Activated naive CD8-positive, alpha-beta T cell treated with anti-CD3 and anti-CD28 coated beads for 36 hours (primary cell): Measurements from ENCODE around the gene ACOX3. TPM values are rescaled to one million over a fixed set of nuclear protein-coding genes. Genes with fewer than 3 reads are reported as not detected.

Source experiments
- DNase-seq: peaks from one replicate; pipeline ENCODE4 v3.0.0; 2021
- H3K27ac Mint-ChIP-seq: one replicate; pipeline ENCODE4 v1.8.0; 2022; ENCODE audit warnings: mild to moderate bottlenecking, moderate library complexity, mixed read lengths
- H3K27me3 Mint-ChIP-seq: one replicate; pipeline ENCODE4 v1.8.0; 2022; ENCODE audit warnings: mild to moderate bottlenecking, mixed read lengths
- H3K36me3 Mint-ChIP-seq: one replicate; pipeline ENCODE4 v1.8.0; 2021; ENCODE audit warnings: mild to moderate bottlenecking, mixed read lengths
- H3K4me1 Mint-ChIP-seq: one replicate; pipeline ENCODE4 v1.8.0; 2021; ENCODE audit warnings: mixed read lengths
- H3K4me3 Mint-ChIP-seq: one replicate; pipeline ENCODE4 v1.8.0; 2022; ENCODE audit warnings: mild to moderate bottlenecking, moderate library complexity, mixed read lengths
- H3K9me3 Mint-ChIP-seq: one replicate; pipeline ENCODE4 v1.8.0; 2022; ENCODE audit warnings: mixed read lengths
- total RNA-seq, 2 experiments: library from RNA; stranded (reverse); gene quantifications; one replicate each; pipeline ENCODE4 v1.2.3, GENCODE V29; 2021

The ACOX3 gene
- total RNA-seq, 2 experiments from 2014 or later, result 13.9 to 16.4 TPM

DNA sequence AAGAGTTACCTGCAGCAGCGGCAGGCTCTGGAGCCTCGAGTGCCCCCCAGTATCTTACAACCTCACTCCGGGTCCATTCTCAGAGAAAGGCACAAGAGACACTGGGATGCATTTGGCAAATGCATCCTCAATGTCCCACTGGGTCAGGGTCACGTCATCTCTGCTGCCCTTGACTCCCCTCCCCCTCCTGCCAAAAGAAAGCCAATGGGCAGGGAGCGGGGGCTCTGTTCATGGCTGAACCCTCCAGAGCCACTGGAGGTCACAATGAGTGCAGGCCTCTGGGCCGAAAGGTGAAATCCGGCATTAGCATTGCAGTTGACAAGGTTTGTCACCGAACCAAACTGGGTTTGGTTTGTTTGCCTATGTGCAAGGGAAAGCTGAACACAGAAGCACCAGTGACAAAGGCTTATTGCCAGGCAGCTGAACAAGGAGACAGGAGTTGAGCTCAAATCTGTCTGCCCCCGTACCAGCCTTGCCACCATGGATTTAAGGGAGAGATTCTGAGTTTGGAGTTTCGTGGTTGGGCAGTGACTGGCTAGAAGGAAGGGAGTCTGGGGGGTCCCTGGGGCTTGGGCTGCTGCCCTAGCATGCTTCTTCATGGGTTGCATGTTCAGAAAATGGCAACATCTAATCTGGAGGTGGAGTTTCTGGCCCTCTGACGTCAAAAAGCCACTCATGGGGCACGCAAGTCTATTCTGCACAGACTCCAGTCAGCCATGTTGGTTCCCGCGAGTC lies 106.6 kb downstream of the ACOX3 start:
- Mint-ChIP-seq H3K27ac (no peak overlapping the region), H3K4me1 (no peaks in the 10 kb centered on the region), H3K27me3 (no peaks in the 10 kb centered on the region), H3K36me3 (no peaks in the 10 kb centered on the region), H3K9me3 (peaks cover 23% of the 10 kb centered on the region), H3K4me3 (no peak overlapping the region)
- no peak for DNase-seq

DNA sequence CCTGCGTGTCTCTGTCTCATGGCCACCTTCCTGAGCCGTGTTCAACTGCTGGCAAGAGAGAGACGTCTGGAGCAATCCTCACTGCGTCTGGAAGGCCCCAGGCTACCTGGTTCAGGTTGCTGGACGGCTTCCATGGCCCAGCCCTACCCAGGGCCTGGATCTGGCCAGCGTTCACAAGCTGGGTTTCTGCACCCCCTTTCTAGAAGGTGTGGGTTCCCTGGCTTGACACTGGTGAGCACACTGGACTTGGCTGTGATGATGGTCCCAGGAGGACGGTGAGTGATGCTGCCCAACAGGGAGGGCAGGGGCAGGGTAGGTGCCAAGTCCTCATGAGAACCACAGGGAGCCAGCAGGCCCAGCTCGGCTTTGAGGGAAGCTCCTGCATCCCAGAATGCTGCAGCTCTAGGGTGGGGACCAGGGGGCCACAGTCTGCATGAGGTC lies 107.6 kb downstream of the ACOX3 start:
- Mint-ChIP-seq H3K4me1 (no peaks in the 10 kb centered on the region), H3K4me3 (no peak overlapping the region), H3K9me3 (peaks cover 21% of the 10 kb centered on the region), H3K27ac (no peak overlapping the region), H3K27me3 (no peaks in the 10 kb centered on the region), H3K36me3 (no peaks in the 10 kb centered on the region)
- DNase-seq, result no peak

DNA sequence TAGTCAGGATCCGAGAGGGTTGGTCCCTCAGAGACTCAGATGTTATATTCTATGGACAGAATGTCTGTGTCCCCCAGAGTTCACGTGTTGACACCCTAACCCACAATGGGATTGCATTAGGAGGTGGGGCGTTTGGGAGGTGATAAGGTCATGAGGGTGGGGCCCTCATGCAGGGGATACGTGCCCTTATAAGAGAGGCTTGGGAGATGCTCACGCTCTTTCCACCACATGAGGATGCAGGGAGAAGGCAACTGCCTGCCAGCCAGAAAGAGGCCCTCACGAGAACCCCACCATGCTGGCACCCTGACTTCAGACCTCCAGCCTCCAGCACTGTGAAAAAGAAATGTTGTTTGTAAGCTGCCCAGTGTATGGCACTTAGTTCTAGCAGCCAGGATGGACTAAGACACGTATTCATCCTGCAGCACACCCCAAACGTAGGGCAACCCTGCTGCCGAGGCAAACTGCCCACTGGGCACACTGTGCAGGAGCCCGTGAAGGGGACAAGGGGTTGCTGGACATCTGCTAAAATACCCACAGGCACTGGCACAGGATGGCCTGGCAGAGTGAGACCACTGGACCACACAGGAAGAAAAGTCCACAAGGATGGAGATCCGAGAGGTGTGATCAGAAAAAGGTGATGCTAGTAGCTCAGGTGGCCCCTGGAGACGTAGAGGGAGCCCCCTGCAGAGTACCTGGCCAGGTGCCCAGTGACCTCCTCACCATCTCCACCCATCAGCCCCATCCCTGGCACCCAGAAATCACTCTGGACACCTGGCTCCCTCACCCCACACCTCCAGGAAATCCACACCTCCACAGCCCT lies 108.3 kb downstream of the ACOX3 start:
- H3K27me3 Mint-ChIP-seq, result no peaks in the 10 kb centered on the region
- H3K36me3 Mint-ChIP-seq, result no peaks in the 10 kb centered on the region
- no peak overlapping the region for H3K4me3 Mint-ChIP-seq
- peaks cover 21% of the 10 kb centered on the region for H3K9me3 Mint-ChIP-seq
- no peak overlapping the region for H3K27ac Mint-ChIP-seq
- H3K4me1 Mint-ChIP-seq, result no peaks in the 10 kb centered on the region
- no peak for DNase-seq

DNA sequence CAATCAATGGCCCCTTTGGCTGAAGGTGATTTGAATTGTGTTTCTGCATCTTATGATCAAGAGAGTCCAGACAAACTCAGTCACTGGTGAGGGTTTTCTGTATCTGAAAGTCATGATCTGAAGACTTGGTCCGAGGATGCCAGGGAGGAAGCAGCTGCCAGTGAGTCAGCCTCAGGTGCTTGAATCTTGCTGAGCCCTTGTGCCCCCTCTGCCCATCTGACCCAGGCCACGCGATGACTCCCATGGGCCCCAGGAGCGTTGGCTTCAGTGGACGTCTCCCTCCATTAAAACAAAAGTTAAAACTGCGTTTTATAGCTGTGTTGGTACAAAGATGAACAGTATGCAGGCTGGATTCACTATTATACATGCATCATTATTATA lies 109.0 kb downstream of the ACOX3 start:
- no peak overlapping the region for H3K4me3 Mint-ChIP-seq
- DNase-seq, result no peak
- H3K27ac Mint-ChIP-seq, result no peak overlapping the region

DNA sequence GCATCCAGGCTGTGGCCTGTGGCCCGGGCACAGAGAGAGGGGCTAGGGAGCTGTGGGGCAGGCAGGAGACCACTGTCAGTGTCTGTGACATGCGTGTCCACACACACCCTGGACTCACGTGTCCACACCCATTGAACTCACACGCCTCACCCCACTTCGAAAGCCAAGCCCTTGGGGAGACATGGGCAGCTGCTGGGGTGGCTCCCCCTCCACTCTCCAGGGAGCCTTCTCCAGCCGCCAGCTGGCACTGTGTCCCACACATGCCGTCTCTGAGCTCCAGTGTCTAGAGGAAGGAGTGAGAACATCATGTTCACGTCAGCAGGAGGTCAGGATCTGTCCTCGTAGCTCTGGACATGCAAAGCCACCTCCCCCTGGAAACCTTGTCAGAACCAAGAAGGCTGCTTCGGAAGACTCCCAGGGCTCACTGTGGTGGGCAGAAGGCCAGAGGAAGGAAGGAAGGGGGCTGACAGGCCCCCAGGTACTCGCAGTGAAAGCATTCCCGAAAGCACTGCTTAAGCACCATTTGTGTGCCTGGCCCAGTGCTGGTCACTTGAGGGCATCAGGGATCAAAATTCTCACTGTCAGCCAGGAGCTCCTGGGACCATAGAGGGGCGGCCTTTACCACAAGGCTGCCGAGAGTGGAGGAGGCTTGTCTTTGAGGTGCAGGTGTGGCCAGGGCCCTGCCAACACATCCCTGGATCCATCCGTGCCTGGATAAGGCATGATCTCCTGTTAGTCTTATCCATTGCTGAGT lies 109.5 kb downstream of the ACOX3 start:
- Mint-ChIP-seq H3K36me3 (no peaks in the 10 kb centered on the region), H3K9me3 (peaks cover 12% of the 10 kb centered on the region), H3K27ac (no peak overlapping the region), H3K27me3 (no peaks in the 10 kb centered on the region), H3K4me3 (no peak overlapping the region), H3K4me1 (no peaks in the 10 kb centered on the region)
- no peak for DNase-seq

More for the DNA sequence above, 109.0 kb downstream of the ACOX3 start:
- Mint-ChIP-seq H3K36me3 (no peaks in the 10 kb centered on the region), H3K4me1 (no peaks in the 10 kb centered on the region), H3K9me3 (peaks cover 17% of the 10 kb centered on the region), H3K27me3 (no peaks in the 10 kb centered on the region)

DNA sequence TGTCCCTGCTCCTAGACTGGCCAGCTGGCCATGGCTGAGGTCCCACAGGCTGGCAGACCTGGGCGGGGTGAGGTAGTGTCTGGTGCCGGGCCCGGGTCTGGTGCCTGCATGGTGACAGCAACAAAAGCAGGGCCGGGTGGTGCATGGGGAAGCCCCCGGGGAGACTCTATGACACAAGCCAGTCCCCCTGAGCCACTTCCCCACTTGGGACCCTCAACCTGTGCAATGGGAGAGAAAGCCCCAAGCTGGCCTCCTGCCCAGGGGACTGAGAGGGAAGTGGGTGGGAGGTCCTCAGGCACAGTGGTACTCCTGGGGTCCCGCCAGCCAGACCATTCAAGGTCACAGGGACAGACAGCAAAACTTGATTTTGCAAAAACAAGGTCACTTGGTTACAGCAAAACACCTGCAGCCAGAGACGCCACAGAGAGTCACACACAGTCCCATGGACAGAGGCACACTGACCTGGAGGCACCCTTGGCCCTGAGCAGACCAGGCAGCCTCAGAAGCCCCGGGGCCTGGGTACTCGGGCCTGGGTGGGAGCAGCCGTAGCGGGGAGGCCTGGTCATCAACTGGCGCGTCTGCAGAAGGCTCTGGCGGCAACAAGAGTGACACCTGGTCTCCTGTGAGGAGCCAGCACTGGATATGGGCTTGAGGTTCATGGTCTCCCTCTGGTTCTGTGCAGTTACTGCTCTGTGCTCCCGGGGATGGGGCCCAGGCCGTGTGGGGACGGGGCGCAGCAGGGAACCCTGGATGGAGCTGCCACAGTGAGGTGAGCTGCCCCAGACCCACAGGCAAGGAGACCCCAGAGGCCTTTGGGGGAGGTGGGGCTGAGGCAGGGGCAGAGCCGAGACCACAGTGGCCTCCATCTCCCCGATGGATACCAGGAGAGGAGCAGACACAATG lies 110.4 kb downstream of the ACOX3 start:
- H3K4me3 Mint-ChIP-seq, result no peak overlapping the region
- H3K4me1 Mint-ChIP-seq, result no peaks in the 10 kb centered on the region
- no peak overlapping the region for H3K27ac Mint-ChIP-seq
- H3K36me3 Mint-ChIP-seq, result no peaks in the 10 kb centered on the region
- no peak for DNase-seq
- H3K27me3 Mint-ChIP-seq, result no peaks in the 10 kb centered on the region
- peaks cover 4% of the 10 kb centered on the region for H3K9me3 Mint-ChIP-seq

DNA sequence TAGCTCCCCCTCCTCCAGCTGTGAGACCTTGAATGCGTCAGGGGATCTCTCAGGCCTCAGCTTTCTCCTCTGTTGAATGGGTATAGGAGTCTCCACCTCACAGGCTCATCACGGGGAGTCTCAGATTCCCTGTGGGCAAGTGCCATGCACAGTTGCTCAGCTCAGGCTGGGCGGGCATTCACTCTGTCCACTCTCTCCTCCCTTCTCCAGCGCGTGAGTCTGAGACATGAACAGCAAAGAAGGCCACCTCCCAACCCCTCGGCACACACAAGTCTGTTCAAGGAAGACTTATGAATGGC lies 111.0 kb downstream of the ACOX3 start:
- Mint-ChIP-seq H3K27me3 (no peaks in the 10 kb centered on the region), H3K4me3 (no peak overlapping the region), H3K9me3 (peaks cover 3% of the 10 kb centered on the region), H3K27ac (no peak overlapping the region), H3K4me1 (no peaks in the 10 kb centered on the region), H3K36me3 (no peaks in the 10 kb centered on the region)
- no peak for DNase-seq

DNA sequence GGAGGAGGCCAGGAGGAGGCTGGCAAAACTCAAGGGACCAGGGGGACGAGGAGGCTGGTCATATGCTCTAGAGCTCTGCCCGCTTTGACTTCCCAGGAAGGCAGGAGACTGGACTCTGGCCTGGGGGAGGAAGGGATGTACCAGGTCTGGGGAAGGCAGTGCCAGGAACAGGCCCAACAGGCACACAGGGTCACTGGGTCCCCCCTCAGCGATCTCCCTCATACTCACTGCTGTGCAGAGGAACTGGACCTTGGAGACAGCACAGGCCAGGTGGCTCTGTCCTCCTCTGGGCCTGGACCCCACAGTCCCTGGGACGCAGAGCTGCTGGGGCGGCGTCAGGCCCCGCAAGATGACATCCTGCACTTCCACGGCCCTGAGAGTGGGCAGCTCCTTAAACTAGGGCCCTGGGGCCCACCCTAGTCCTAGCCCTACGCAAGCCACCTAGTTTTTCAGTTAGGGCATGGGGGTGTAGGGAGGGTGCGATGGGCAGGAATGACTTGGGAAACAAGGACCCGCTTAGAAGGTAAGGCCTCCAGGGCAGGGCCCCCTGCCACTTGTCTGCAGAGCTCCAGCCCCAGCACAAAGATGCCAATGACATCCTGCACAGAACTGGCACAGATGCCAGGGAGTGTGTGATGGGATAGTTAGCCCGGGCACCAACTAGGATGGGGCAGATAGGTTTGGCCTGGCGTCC lies 111.5 kb downstream of the ACOX3 start:
- no peak overlapping the region for H3K27ac Mint-ChIP-seq
- no peak for DNase-seq
- no peaks in the 10 kb centered on the region for H3K4me1 Mint-ChIP-seq
- peaks cover 3% of the 10 kb centered on the region for H3K9me3 Mint-ChIP-seq
- no peak overlapping the region for H3K4me3 Mint-ChIP-seq
- no peaks in the 10 kb centered on the region for H3K27me3 Mint-ChIP-seq
- no peaks in the 10 kb centered on the region for H3K36me3 Mint-ChIP-seq

DNA sequence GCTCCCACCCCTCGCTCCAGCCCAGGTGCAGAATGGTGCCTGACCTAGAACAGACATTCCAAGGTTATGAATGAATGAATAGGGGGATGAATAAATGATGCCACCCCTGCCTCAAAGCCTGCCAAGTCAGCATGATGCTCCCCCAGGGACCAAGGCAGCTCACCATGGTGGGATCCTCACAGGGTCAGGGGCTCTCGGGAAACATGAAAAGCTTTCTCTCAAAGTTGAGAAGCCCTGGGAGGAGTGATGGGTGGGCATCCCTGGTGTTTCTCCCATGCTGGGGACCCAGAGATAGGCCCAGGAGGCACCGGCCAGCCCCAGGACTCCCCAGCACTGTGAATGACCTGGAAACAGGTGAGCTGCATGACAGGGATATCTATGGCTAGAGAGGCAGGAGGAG lies 112.1 kb downstream of the ACOX3 start:
- DNase-seq, result no peak
- Mint-ChIP-seq H3K9me3 (peaks cover 3% of the 10 kb centered on the region), H3K27ac (no peak overlapping the region), H3K4me1 (no peaks in the 10 kb centered on the region), H3K27me3 (no peaks in the 10 kb centered on the region), H3K4me3 (no peak overlapping the region), H3K36me3 (no peaks in the 10 kb centered on the region)

DNA sequence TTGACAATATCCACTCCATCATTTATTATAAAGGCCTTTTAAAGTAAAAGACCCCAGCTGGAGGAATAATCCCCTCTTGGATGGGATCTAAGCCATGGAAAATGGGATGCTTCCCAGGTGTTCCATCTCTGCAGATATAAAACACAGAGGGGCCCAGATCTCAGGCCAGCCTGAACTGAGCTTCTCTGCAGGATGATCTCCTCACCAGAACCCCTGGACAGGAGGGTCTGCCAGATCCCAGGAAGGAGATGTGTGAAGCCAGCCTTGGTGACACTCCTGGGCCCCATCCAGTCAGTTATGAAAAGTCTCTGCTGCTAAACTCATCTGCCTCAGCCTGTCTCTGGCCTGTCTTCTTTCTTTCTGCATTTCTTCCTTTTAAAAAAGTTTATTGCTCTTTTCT lies 114.3 kb downstream of the ACOX3 start:
- H3K36me3 Mint-ChIP-seq, result no peaks in the 10 kb centered on the region
- H3K4me3 Mint-ChIP-seq, result no peak overlapping the region
- no peaks in the 10 kb centered on the region for H3K9me3 Mint-ChIP-seq
- no peak overlapping the region for H3K27ac Mint-ChIP-seq
- DNase-seq, result no peak
- H3K27me3 Mint-ChIP-seq, result no peaks in the 10 kb centered on the region
- H3K4me1 Mint-ChIP-seq, result no peaks in the 10 kb centered on the region

DNA sequence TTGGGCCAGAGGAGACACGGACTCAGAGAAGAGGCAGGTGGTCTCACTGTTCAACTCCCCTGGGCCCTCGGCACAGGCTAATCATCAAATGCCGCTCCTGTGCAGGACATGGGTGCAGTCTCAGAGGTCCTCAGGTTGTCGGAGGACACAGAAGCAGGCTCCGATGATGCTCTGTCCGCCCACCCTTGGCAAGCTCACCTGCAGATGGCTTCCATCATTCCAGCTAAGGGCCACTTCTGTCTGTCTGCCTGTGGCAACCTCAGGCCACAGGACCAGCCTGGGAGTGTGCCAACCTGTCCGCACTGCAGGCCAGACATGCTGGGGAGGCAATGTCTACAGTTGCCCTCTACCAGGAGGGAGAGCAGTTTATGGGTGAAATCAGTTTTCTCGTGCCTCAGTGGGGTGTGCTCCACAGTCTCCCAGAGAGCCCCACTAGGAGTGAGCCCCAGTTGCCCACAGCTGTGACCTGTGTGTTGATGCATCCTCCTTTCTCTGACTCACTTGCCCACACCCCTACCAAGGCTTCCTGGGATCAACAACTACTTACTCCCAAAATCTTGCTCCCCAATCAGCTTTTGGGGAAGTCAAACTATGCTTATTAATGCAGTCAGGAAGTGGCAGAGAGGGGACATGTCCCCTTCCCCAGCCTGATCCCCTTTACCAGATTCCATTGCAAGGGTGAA lies 115.1 kb downstream of the ACOX3 start:
- Mint-ChIP-seq H3K4me1 (no peaks in the 10 kb centered on the region), H3K27ac (no peak overlapping the region), H3K27me3 (no peaks in the 10 kb centered on the region), H3K9me3 (no peaks in the 10 kb centered on the region), H3K36me3 (no peaks in the 10 kb centered on the region), H3K4me3 (no peak overlapping the region)
- DNase-seq, result no peak

DNA sequence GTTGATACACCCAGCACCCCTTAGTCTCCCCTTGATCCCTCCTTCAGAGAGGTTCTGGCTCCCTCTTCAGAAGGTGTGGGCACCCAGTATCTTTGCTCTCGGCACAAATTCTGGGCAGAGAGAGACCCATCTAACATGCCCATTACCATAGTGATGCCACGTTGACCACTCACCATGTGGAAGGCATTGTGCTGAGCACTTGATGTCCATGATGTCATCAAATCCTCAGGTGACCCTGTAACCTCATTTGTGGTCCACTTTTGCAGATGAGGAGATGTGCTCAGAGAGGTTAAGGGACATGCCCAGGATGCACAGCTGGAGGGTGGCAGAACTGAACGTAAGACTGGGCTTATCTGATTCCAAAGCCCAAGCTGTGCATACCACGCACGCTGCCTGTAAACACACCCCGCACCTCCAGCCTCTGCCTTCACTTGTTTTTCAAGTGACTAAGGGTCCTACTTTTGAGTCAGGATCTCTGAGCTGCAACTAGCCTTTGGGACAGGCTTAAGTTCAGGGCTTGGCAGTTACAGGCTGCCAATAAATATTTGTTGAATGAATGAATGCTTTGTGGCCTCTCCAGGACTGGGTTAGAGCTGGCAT lies 115.8 kb downstream of the ACOX3 start:
- Mint-ChIP-seq H3K36me3 (no peaks in the 10 kb centered on the region), H3K9me3 (no peaks in the 10 kb centered on the region), H3K4me1 (no peaks in the 10 kb centered on the region), H3K27ac (no peak overlapping the region), H3K4me3 (no peak overlapping the region), H3K27me3 (no peaks in the 10 kb centered on the region)
- no peak for DNase-seq

DNA sequence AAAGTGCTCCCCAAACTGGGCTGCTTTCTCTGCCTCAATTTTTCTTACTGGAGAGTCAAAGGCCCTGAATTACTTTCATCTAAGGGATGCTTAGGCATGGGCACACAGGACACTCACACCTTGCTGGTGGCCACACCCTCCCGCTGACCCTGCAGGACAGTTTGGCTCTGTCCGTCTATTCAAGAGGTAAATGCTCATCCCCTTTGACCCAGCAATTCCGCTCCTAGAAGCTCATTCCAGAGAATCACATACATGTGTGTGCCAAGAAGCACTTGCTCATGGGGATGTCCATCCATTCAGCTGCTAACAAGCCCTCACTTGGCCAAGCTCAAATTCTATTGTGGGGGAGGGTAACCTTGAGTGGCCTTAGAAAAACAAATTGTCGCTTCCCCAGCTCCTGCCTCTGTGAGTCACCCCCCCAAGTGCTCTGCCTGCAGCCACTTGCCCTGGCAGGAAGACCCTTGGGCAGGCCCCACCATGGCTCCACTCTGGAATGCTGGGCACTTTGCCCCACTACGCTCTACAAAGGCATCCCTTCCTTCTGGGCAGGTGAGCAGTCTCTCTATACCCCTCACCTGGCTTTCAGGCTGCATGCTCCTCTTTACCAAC lies 116.5 kb downstream of the ACOX3 start:
- DNase-seq, result no peak
- Mint-ChIP-seq H3K36me3 (no peaks in the 10 kb centered on the region), H3K4me1 (no peaks in the 10 kb centered on the region), H3K9me3 (no peaks in the 10 kb centered on the region), H3K27me3 (no peaks in the 10 kb centered on the region), H3K4me3 (no peak overlapping the region), H3K27ac (no peak overlapping the region)
